ENCODE data around the gene MICALL1. TPM values are rescaled to one million over a fixed set of nuclear protein-coding genes. Genes with fewer than 3 reads are reported as not detected.

Gene MICALL1, protein sequence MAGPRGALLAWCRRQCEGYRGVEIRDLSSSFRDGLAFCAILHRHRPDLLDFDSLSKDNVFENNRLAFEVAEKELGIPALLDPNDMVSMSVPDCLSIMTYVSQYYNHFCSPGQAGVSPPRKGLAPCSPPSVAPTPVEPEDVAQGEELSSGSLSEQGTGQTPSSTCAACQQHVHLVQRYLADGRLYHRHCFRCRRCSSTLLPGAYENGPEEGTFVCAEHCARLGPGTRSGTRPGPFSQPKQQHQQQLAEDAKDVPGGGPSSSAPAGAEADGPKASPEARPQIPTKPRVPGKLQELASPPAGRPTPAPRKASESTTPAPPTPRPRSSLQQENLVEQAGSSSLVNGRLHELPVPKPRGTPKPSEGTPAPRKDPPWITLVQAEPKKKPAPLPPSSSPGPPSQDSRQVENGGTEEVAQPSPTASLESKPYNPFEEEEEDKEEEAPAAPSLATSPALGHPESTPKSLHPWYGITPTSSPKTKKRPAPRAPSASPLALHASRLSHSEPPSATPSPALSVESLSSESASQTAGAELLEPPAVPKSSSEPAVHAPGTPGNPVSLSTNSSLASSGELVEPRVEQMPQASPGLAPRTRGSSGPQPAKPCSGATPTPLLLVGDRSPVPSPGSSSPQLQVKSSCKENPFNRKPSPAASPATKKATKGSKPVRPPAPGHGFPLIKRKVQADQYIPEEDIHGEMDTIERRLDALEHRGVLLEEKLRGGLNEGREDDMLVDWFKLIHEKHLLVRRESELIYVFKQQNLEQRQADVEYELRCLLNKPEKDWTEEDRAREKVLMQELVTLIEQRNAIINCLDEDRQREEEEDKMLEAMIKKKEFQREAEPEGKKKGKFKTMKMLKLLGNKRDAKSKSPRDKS
- 17.4 to 21.6 TPM (median 20.8 TPM) in 5 replicates for total RNA-seq (2022; extraction: Qiagen RNA extraction)

GRCh38 chr22:37905534-37906363, at the start of gene MICALL1:
Gene MICALL1, plus strand, starts transcription at chr22:37906297. Its CDS starts 126 bp downstream, at chr22:37906423.

DNA sequence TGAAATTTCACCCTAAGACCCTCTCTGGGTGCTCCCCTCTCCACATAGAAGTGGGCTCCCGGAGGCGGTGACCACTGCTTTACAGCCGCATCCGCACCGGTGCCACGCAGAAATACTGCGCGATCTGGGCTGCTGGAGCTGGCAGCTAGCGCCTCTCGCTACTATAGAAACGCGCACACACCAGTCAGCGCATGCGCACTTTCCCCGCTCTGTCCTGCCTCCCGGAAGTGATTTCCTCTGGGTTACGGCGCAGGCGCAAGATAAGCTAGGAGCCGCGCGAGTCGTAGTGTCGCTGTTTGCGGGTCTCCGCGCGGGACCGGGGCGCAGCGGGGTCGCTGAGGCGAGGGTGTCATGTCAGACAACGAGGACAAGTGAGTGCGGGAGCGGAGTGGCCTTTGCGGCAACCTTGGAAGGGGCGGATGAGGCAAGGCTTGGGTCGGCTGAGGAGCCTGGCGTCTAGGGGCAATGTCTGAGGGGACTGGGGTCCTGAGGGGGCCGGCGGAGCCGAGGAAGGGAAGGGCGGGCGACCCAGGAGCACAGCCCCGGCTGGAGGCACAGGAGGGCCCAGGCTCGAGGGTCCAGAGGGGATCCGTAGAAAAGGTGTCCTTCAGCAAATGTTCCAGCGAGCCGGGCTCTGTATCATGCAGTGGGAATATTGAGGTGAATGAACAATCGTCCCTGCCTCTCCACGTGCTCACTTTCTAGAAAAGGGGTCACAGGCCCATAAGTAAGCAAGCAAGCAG, 47.5 kb downstream of the MICALL1 start, which contains the start of the genes C22orf23 and POLR2F:
TSS of gene C22orf23 (minus strand) at position 165 of the 743 bp plus-strand sequence. CDS start 452 bp downstream, outside the sequence.
TSS of gene POLR2F (plus strand) at position 263 of the 743 bp plus-strand sequence. CDS start at position 352, 89 bp downstream.

DNA sequence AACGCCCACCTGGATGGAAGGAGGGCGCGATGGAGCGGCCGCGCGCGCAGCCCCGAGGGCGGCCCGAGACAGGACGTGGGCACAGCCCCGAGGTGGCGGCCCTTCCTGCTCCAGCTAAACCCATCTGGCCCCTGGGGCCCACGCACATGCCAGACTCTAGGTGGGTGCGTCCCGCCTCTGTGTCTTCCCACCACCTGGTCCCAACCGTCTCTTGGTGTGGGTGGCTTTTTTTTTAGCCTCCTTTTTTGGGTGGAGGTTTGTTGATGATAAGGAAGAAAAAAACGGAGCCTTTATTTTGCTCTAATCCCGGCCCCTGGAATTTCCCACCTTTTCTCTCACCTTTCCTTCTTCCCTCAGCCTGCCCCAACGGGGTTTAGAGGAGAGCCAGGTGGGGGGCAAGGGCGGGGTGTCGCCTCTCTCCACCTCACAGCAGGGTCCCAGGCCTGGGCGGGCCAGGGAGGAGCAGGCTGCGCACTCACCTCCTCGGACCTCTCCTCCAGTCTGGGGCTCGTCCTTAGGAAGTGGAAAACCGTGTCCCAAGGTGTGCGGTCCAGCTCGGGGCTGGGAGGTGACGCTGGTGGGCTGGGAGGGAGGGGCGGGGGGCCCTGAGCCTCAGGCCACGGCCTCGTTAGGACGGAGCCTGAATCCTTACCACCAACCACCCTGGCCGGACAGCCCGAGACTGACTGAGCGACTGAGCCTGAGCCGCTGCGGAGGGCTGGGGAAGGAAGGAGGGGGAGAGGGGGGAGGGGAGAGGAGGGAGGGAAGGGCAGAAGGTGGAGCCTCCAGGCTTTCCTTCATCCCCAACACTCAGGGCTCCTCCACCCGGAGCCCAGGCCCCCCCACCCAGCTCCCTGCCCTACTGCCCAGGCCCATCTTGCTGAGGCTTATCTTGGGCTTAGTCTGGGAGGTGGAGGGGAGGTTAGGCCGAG, 78.0 kb downstream of the MICALL1 start, which contains the start of gene SOX10:
TSS of gene SOX10 (minus strand) at position 696 of the 932 bp plus-strand sequence. CDS start 771 bp downstream, outside the sequence.

Other genes with a start within 250 kb of the MICALL1 start
- 12.8 to 17.5 TPM (median 16.2 TPM) in 5 replicates for gene PDXP, start 247.6 kb upstream of the MICALL1 start, total RNA-seq (2022; extraction: Qiagen RNA extraction)
- gene LGALS1, start 230.7 kb upstream of the MICALL1 start, total RNA-seq (2022; extraction: Qiagen RNA extraction) = 1,132 to 1,345 TPM (median 1,296 TPM) in 5 replicates
- gene NOL12, start 220.0 kb upstream of the MICALL1 start, total RNA-seq (2022; extraction: Qiagen RNA extraction) = 23.6 to 28.3 TPM (median 26.4 TPM) in 5 replicates
- 28.2 to 37.4 TPM (median 34.9 TPM) in 5 replicates for gene TRIOBP, start 209.2 kb upstream of the MICALL1 start, total RNA-seq (2022; extraction: Qiagen RNA extraction)
- 2.8 to 4.3 TPM (median 3.2 TPM) in 5 replicates for gene GCAT, start 98.4 kb upstream of the MICALL1 start, total RNA-seq (2022; extraction: Qiagen RNA extraction)
- not detected in 5 replicates for gene GALR3, start 82.9 kb upstream of the MICALL1 start, total RNA-seq (2022; extraction: Qiagen RNA extraction)
- 18.6 to 24.2 TPM (median 22.0 TPM) in 5 replicates for gene ANKRD54, start 62.0 kb upstream of the MICALL1 start, total RNA-seq (2022; extraction: Qiagen RNA extraction)
- 259 to 295 TPM (median 283 TPM) in 5 replicates for gene EIF3L, start 56.9 kb upstream of the MICALL1 start, total RNA-seq (2022; extraction: Qiagen RNA extraction)
- 0.21 to 0.37 TPM (median 0.28 TPM) in 5 replicates for gene C22orf23, start 47.3 kb downstream of the MICALL1 start, total RNA-seq (2022; extraction: Qiagen RNA extraction)
- 105 to 148 TPM (median 134 TPM) in 5 replicates for gene POLR2F, start 47.4 kb downstream of the MICALL1 start, total RNA-seq (2022; extraction: Qiagen RNA extraction)
- 0.10 TPM in 1 of 5 replicates, not detected in the others for gene SOX10, start 78.3 kb downstream of the MICALL1 start, total RNA-seq (2022; extraction: Qiagen RNA extraction)
- 10.4 to 14.3 TPM (median 11.2 TPM) in 5 replicates for gene PICK1, start 151.1 kb downstream of the MICALL1 start, total RNA-seq (2022; extraction: Qiagen RNA extraction)
- gene SLC16A8, start 177.9 kb downstream of the MICALL1 start, total RNA-seq (2022; extraction: Qiagen RNA extraction) = not detected in 5 replicates
- gene BAIAP2L2, start 204.4 kb downstream of the MICALL1 start, total RNA-seq (2022; extraction: Qiagen RNA extraction) = 5.3 to 8.0 TPM (median 7.2 TPM) in 5 replicates

Measured in A549 treated with Hydrocortisone at 1 μM for 4 hours (cell line).